ENCODE results near the gene SMARCA4.

The SMARCA4 gene

DNA sequence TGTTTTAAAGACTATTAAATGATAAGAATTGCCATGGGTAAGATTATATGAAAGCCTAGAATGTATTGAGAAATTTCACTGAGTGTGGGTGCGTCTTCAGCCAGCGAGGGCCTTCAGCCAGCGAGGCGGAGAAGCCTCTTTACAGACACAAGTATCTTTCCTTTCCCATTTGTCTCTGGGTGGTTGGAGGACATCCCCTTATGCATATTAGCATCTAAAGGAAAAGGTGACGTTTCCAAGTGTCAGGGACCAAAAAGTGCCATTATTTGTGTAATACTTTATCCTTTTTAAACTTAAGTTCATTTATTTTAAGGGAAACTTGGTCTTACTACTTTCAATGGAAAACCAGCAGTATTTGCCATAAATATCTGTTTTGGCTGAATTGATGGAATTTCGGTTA is 22.2 kb downstream of the SMARCA4 start:
- H3K27ac ChIP-seq, result no peak overlapping the region
- TF ChIP-seq, protein P1, sequence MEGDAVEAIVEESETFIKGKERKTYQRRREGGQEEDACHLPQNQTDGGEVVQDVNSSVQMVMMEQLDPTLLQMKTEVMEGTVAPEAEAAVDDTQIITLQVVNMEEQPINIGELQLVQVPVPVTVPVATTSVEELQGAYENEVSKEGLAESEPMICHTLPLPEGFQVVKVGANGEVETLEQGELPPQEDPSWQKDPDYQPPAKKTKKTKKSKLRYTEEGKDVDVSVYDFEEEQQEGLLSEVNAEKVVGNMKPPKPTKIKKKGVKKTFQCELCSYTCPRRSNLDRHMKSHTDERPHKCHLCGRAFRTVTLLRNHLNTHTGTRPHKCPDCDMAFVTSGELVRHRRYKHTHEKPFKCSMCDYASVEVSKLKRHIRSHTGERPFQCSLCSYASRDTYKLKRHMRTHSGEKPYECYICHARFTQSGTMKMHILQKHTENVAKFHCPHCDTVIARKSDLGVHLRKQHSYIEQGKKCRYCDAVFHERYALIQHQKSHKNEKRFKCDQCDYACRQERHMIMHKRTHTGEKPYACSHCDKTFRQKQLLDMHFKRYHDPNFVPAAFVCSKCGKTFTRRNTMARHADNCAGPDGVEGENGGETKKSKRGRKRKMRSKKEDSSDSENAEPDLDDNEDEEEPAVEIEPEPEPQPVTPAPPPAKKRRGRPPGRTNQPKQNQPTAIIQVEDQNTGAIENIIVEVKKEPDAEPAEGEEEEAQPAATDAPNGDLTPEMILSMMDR (conservative IDR thresholded peaks at IDR 0.05), result no peak
- TF ChIP-seq ZFX (IDR thresholded peaks at IDR 0.05), result no peak

DNA sequence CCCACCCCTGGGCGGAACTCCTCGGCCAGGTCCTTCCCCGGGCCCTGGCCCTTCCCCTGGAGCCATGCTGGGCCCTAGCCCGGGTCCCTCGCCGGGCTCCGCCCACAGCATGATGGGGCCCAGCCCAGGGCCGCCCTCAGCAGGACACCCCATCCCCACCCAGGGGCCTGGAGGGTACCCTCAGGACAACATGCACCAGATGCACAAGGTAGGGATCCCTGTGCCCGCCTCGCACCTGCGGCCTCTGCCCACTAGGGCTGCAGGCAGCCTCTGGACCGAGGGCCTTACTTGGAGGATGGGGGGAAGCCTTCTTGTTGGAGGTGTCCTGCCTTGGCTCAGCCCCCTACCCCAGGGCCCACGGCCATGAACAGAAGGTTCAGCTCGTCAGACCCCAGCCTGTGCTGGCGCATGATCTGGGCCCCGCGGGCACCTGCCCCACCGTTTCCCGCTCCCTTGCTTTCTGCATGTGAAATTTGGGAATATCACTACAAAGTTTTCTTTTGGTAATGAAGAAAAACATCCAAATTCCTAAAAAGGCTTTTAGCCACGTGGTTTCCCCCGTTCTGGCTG is 23.4 kb downstream of the SMARCA4 start:
- TF ChIP-seq ZFX (IDR thresholded peaks at IDR 0.05), result no peak
- TF ChIP-seq, protein P1 (conservative IDR thresholded peaks at IDR 0.05), result no peak
- H3K27ac ChIP-seq, result no peak overlapping the region

DNA sequence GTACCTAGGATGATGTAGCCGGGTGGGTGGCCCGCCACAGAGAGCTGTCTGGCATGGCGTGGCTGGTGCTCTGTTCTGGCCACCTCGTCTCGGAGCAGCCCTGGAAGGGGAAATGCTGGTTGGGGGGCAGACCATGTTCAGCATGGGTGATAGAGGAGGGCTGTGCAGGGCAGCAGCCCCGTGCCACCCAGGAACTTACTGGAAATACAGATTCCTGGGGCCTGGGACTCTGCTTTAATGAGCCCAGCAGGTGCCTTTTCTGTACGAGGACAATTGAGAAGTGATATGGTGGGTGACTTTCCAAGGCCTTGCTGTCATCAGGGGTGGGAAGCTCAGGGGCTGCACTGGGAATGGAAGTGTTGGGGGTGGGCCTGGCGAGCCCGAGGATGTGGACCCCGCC is 24.7 kb downstream of the SMARCA4 start:
- H3K27ac ChIP-seq, result no peak overlapping the region
- TF ChIP-seq, protein P1 (conservative IDR thresholded peaks at IDR 0.05), result no peak
- TF ChIP-seq ZFX (IDR thresholded peaks at IDR 0.05), result no peak

DNA sequence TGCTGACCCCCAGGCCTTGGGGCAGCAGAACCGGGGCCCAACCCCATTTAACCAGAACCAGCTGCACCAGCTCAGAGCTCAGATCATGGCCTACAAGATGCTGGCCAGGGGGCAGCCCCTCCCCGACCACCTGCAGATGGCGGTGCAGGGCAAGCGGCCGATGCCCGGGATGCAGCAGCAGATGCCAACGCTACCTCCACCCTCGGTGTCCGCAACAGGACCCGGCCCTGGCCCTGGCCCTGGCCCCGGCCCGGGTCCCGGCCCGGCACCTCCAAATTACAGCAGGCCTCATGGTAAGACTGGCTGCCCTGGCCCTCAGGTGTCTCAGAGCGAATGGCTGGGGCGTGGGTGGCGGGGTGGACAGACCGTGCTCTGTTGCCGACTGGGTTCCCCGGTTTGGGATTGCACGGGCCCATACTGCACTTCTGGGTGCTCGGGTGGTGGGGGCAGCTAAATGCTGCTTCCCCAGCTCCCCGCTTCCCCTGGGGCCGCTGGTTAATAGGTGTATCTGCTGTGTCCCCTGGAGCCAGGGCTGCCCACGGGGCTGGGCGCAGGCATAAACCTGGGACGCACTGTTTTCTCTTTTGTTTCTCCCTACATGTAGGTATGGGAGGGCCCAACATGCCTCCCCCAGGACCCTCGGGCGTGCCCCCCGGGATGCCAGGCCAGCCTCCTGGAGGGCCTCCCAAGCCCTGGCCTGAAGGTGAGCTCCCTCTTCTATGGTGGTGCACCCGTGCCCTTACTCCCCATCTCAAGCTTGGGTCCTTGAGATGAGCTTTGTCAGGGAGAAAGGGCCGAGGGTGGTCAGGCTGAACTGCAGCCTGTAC is 25.7 kb downstream of the SMARCA4 start:
- H3K27ac ChIP-seq, result no peak overlapping the region
- TF ChIP-seq ZFX (IDR thresholded peaks at IDR 0.05), result no peak
- TF ChIP-seq, protein P1 (conservative IDR thresholded peaks at IDR 0.05), result no peak

DNA sequence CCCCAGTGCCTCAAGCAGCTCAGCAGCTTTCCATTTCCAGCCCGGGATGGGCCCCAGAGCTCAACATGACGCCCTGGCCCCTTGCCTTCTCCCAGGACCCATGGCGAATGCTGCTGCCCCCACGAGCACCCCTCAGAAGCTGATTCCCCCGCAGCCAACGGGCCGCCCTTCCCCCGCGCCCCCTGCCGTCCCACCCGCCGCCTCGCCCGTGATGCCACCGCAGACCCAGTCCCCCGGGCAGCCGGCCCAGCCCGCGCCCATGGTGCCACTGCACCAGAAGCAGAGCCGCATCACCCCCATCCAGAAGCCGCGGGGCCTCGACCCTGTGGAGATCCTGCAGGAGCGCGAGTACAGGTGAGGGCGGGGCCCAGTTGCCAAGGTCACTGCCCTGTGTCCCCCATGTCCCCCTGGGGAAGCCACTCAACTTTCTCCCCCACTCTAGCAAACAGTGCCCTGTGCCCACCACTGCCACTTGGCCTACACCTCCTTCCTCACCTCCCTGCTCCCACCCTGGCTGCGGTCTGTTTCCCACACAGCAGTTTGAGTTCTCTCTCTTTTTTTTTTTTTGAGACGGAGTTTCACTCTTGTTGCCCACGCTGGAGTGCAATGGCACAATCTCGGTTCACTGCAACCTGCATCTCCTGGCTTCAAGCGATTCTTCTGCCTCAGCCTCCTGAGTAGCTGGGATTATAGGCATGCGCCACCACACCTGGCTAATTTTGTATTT is 26.9 kb downstream of the SMARCA4 start:
- TF ChIP-seq, protein P1 (conservative IDR thresholded peaks at IDR 0.05), result no peak
- TF ChIP-seq ZFX (IDR thresholded peaks at IDR 0.05), result no peak
- H3K27ac ChIP-seq, result no peak overlapping the region

DNA sequence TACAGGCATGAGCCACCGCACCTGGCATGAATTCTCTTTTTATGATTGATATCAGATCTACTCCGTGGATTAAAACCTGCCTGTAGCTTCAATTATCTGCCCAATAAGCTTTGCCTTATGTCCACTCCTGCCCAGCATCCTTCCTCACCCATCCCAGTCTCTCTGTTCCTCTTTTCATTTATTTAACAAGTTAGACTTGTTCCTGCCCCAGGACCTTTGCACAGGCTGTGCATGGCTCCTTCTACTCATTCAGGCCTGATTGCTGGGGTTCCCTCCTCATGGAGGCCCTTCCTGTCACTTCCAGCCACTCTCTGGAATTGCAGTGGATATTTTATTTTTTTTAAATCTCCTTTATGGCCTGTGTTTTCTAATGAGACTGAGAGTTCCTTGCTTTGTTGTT is 27.6 kb downstream of the SMARCA4 start:
- TF ChIP-seq, protein P1 (conservative IDR thresholded peaks at IDR 0.05), result no peak
- no peak for TF ChIP-seq ZFX (IDR thresholded peaks at IDR 0.05)
- no peak overlapping the region for H3K27ac ChIP-seq

DNA sequence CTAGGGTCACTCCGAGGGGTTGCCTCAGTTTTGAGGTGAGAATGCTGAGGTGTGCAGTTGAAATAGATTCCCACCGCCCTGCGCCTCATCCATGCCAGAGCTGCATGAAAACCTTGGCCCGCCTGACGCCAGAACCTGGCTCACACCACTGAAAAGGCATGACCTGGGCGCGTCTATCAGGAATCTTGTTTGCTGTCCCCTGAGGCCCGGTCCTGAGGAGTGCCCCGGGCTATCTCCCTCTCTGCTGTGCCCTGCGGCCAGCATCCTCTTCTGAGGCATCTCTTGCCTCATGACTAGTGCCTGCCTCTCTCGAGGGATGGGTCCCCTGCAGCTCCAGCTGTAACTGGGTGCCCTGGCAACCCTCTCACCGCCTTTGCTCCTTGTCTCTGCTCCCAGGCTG is 28.1 kb downstream of the SMARCA4 start:
- no peak for TF ChIP-seq ZFX (IDR thresholded peaks at IDR 0.05)
- no peak overlapping the region for H3K27ac ChIP-seq

Data from C4-2B (cell line).